Loucy (cell line): ENCODE measurements around the gene CD300LD.

Experiments
- EZH2phosphoT487 ChIP-seq: fragments of 200-600 bp; IDR thresholded peaks from 2 replicates; pipeline ENCODE4 v1.6.1; 2018; ENCODE audit warnings: antibody characterized with exemption, mild to moderate bottlenecking, moderate library complexity, borderline replicate concordance
- TF ChIP-seq, protein P1 (sequence below): fragments of 200-600 bp; sonication (generic); conservative IDR thresholded peaks from 2 replicates; pipeline ENCODE4 v1.5.1; 2014; ENCODE audit warnings: mild to moderate bottlenecking, antibody characterized with exemption, low read length

DNA sequence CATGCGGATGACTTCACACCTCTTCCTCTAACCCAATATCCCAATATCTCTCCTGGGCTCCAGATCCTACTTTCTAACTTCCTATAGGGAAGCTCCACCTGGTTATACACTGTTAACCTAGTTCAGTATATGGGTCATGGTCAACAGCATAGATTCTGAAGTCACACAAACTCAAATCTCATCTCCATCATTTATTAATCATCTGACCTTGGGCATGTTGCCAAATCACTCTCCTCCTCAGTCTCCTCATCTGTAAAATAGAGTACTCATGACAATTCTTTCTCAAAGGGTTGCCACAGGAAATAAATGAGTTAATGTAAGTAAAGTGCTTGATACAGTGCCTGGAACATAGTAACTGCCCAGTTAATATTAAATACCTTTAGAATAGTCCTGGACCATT, 32.0 kb upstream of the CD300LD start:
- TF ChIP-seq, protein P1, sequence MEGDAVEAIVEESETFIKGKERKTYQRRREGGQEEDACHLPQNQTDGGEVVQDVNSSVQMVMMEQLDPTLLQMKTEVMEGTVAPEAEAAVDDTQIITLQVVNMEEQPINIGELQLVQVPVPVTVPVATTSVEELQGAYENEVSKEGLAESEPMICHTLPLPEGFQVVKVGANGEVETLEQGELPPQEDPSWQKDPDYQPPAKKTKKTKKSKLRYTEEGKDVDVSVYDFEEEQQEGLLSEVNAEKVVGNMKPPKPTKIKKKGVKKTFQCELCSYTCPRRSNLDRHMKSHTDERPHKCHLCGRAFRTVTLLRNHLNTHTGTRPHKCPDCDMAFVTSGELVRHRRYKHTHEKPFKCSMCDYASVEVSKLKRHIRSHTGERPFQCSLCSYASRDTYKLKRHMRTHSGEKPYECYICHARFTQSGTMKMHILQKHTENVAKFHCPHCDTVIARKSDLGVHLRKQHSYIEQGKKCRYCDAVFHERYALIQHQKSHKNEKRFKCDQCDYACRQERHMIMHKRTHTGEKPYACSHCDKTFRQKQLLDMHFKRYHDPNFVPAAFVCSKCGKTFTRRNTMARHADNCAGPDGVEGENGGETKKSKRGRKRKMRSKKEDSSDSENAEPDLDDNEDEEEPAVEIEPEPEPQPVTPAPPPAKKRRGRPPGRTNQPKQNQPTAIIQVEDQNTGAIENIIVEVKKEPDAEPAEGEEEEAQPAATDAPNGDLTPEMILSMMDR: no peak
- TF ChIP-seq EZH2phosphoT487: no peak
